Measurements from ENCODE around the gene IL27RA.

DNA sequence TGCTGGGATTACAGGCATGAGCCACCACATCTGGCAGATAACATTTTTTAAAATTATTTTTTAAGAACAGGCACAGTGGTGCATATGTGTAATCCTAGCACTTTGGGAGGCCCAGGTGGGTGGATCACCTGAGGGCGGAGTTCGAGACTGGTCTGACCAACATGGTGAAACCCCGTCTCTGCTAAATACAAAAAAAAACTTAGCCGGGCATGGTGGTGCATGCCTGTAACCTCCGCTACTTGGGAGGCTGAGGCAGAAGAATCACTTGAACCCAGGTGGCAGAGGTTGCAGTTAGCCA lies 30.9 kb downstream of the IL27RA start:
- TF ChIP-seq EZH2 (IDR thresholded peaks at IDR 0.05; ENCODE audit: low read depth), result no peak
- TF ChIP-seq, protein P1, sequence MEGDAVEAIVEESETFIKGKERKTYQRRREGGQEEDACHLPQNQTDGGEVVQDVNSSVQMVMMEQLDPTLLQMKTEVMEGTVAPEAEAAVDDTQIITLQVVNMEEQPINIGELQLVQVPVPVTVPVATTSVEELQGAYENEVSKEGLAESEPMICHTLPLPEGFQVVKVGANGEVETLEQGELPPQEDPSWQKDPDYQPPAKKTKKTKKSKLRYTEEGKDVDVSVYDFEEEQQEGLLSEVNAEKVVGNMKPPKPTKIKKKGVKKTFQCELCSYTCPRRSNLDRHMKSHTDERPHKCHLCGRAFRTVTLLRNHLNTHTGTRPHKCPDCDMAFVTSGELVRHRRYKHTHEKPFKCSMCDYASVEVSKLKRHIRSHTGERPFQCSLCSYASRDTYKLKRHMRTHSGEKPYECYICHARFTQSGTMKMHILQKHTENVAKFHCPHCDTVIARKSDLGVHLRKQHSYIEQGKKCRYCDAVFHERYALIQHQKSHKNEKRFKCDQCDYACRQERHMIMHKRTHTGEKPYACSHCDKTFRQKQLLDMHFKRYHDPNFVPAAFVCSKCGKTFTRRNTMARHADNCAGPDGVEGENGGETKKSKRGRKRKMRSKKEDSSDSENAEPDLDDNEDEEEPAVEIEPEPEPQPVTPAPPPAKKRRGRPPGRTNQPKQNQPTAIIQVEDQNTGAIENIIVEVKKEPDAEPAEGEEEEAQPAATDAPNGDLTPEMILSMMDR (conservative IDR thresholded peaks at IDR 0.05), result no peak
